Nucleus accumbens (tissue), 56 donors: ENCODE data around the gene ITPRID1.
A peak's percentile ranks its signal among the peaks of the same experiment; 100 is the strongest.
"Not testable (repeated sequence)": the region's sequence is repeated elsewhere in the genome, so short reads cannot be mapped to it uniquely, and the experiment has no call there.

ENCODE experiments used
- DNase-seq, 56 donors: peaks; one replicate each; lab custom pipeline; 2025; lab: John Stamatoyannopoulos, UW

The ITPRID1 gene

GRCh38 chr7:31512166-31512565 lies 1.7 kb upstream of the ITPRID1 start:
- DNase-seq: no peak

- DNase-seq: no peak
Measured at GRCh38 chr7:31516680-31517502, 3.0 kb downstream of the ITPRID1 start.

DNA sequence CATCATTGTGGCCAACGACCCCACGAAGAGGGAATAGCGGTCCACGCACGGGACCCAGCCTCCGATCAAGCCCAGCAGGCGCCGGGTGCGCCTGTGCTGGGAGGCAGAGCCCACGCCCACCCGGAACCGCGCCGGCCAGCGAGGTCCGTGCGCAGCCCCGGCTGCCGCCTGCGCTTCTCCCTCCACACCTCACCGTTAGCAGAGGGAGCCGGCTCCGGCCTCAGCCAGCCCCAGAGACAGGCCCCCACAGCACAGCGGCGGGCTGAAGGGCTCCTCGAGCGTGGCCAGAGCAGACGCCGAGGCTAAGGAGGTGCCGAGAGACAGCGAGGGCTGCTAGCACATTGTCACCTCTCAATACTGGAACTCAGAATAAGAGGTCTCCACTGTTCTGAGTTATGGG lies 3.6 kb downstream of the ITPRID1 start:
- no peak for DNase-seq

- DNase-seq: no peak
Measured at GRCh38 chr7:31518766-31519165, 4.9 kb downstream of the ITPRID1 start.

- no peak for DNase-seq
Measured at GRCh38 chr7:31521336-31522010, 7.6 kb downstream of the ITPRID1 start.

DNA sequence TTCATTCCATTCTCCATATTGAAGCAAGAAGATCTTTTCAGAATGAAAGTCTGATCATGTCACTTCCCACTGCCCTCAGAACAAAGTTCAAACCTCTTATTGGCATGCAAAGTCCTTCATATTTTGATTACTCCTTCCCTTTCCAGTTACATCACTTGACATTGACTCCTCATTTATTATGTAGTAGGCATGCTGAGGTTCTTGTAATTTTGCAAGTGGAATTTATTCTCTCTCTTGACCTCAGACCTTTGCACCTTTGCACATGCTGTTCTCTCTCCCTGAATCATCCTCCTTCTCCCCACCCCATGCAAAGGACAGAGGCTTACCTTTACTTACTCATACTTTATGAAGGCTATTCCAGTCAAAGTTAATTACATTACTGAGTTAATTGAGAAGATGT lies 13.0 kb downstream of the ITPRID1 start:
- no peak for DNase-seq

- DNase-seq: no peak
Measured at GRCh38 chr7:31529103-31529502, 15.2 kb downstream of the ITPRID1 start.

- not testable (repeated sequence) for DNase-seq
Measured at GRCh38 chr7:31540651-31541185, 26.8 kb downstream of the ITPRID1 start.

- peak in 8 of 56 donors; percentile 1 to 40 (median 12) for DNase-seq
Measured at GRCh38 chr7:31545549-31545948, 31.7 kb downstream of the ITPRID1 start.

DNA sequence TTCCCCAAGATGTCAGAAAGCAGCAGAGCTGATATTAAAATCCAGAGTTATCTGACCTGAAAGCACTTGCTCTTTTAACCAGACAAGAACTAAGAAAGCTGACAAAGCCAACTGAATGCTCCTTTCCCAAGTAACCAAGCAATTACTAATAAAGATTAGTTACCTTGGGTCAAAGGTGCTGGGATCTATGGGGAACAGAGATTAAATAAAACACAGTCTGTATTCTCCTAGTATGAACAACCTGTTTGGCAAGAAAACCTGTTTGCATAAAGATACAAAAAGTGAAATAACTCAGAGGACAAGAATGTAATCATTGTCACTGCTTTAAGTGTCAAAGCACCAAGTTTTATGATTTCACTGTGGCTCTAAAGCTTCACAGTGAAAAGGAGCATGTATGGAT lies 35.7 kb downstream of the ITPRID1 start:
- DNase-seq: no peak

- DNase-seq: peak in 23 of 56 donors; percentile 1 to 71 (median 19)
Measured at GRCh38 chr7:31550432-31550831, 36.5 kb downstream of the ITPRID1 start.

GRCh38 chr7:31553661-31554081 lies 39.8 kb downstream of the ITPRID1 start:
- DNase-seq: no peak

GRCh38 chr7:31562002-31562401 lies 48.1 kb downstream of the ITPRID1 start:
- no peak for DNase-seq

GRCh38 chr7:31563522-31563921 lies 49.6 kb downstream of the ITPRID1 start:
- DNase-seq: no peak

GRCh38 chr7:31563951-31564350 lies 50.1 kb downstream of the ITPRID1 start:
- DNase-seq: no peak

GRCh38 chr7:31564661-31565060 lies 50.8 kb downstream of the ITPRID1 start:
- DNase-seq: no peak

DNA sequence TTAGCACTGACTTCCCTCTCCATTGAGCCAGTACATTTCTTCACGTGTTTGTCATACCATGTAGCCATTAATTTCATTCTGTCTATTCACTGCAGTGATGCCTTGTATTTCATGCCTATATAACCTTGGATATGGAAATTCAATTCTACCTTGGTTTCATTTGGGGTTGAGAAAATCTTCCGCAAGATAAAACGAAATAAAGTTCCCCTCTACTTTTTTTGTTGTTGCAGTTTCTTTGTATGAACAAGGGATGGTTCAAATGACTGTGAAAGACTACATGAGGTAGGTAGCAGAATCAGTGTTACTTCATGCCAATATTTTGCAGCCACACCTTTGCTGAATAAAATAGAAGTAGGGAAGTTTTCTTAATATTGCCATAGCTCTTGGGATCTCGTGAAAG lies 55.6 kb downstream of the ITPRID1 start:
- DNase-seq: no peak

GRCh38 chr7:31583526-31583925 lies 69.6 kb downstream of the ITPRID1 start:
- DNase-seq: no peak

GRCh38 chr7:31583942-31584341 lies 70.1 kb downstream of the ITPRID1 start:
- DNase-seq: no peak

- DNase-seq: no peak
Measured at GRCh38 chr7:31595390-31595789, 81.5 kb downstream of the ITPRID1 start.

- DNase-seq: no peak
Measured at GRCh38 chr7:31602041-31602625, 88.2 kb downstream of the ITPRID1 start.
